GM19239 (cell line): ENCODE results near the gene PLAAT5.

Experiments used
- DNase-seq: peaks from one replicate; pipeline ENCODE4 v3.0.0; 2011; ENCODE audit warnings: low spot score; ENCODE audit not compliant: insufficient read length
- FAIRE-seq: peaks from 2 replicates; lab custom pipeline; 2011; peaks lifted over from hg19 to GRCh38; lab: Jason Lieb, UNC

Gene PLAAT5

GRCh38 chr11:63517156-63517555 lies 26.2 kb upstream of the PLAAT5 start:
- DNase-seq, result no peak
- no peak for FAIRE-seq

DNA sequence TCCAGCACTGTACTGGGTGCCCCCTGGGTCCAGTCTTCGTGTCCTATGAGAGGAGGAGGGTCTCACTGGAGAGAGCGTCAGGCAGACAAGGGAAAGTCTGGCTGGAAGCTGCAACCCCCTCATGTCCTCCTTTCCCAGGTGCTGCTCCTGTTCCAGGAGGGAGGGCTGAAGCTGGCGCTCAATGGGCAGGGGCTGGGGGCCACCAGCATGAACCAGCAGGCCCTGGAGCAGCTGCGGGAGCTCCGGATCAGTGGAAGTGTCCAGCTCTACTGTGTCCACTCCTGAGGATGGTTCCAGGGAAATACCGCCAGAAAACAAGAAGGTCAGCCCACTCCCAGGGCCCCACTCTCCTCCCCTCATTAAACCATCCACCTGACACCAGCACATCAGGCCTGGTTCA lies 25.1 kb upstream of the PLAAT5 start:
- no peak for DNase-seq
- FAIRE-seq, result no peak

GRCh38 chr11:63512816-63513215 lies 21.8 kb upstream of the PLAAT5 start:
- no peak for DNase-seq
- no peak for FAIRE-seq

- FAIRE-seq, result no peak
- DNase-seq, result no peak
These were observed 20.2 kb upstream of the PLAAT5 start for GRCh38 chr11:63511048-63511748.

GRCh38 chr11:63510360-63511047 lies 19.5 kb upstream of the PLAAT5 start:
- no peak for DNase-seq
- no peak for FAIRE-seq

DNA sequence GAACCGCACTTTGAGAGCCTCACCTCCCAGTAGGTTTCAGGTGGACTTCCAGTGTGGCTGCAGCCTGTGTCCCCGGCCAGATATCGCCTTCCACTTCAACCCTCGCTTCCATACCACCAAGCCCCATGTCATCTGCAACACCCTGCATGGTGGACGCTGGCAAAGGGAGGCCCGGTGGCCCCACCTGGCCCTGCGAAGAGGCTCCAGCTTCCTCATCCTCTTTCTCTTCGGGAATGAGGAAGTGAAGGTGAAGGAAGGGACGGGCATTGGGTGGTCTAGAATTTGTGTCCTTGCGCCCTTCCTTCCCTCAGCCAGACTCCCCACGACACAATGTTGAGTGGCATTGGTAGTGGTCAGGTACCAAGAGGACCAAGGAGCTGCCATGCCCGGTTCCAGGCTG lies 17.8 kb upstream of the PLAAT5 start:
- FAIRE-seq (no peak), DNase-seq (no peak)

- DNase-seq, result no peak
- no peak for FAIRE-seq
These were observed 17.0 kb upstream of the PLAAT5 start for GRCh38 chr11:63508009-63508408.

GRCh38 chr11:63507511-63507910 lies 16.5 kb upstream of the PLAAT5 start:
- no peak for FAIRE-seq
- DNase-seq, result no peak

DNA sequence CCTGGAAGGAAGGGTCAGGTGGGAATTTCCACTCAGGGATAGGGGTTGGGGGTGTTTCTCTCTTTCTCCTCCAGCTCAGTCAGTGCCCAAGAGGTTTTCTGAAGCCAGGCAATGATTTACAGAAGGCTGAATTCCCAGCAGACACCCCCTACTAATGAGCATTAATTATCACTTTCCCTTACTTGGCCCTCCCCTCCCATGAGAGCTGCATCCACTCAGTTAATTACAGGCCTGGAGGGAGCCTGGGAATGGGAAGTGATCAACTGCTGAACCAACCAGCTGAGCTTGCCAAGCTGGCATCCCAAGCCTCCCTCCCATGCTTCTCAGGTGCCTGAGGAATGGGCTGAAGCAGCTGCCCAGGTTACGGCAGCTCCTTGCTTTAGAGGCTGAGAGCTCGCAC lies 15.9 kb upstream of the PLAAT5 start:
- DNase-seq (no peak), FAIRE-seq (no peak)

DNA sequence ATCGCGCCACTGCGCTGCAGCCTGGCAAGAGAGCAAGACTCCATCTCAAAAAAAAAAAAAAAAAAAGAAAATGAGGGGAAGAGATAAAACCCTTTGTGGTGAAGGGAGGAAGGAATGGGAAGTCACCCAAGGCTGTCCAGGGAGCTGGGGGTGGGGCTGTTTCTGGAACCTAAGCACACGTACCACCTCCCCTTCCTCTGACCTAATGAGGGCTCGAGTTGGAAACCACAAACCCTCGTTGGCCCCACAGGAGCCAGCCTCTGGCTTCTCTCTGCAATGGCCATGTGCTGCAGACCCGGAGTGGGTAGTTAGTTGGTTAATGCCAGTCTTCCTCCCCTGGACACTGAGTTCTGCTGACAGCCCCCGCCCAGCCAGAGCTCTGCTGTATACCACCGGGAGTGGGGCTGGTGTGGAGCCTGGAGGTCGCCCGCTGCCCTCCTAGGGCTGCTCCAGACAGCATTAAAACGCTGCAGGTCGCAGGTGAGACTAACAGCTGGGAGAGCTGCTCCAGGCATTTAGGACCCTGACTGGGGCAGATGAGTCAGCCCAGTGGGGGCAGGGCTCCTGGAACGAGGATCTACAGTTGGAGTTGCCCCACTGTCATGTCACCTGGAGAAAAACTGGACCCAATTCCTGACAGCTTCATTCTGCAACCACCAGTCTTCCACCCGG lies 15.0 kb upstream of the PLAAT5 start, which contains the start of gene LGALS12:
Gene LGALS12, plus strand, starts transcription at position 228 of the 672 bp plus-strand sequence. Its CDS starts 375 bp downstream, at position 603.
- no peak for DNase-seq
- no peak for FAIRE-seq

DNA sequence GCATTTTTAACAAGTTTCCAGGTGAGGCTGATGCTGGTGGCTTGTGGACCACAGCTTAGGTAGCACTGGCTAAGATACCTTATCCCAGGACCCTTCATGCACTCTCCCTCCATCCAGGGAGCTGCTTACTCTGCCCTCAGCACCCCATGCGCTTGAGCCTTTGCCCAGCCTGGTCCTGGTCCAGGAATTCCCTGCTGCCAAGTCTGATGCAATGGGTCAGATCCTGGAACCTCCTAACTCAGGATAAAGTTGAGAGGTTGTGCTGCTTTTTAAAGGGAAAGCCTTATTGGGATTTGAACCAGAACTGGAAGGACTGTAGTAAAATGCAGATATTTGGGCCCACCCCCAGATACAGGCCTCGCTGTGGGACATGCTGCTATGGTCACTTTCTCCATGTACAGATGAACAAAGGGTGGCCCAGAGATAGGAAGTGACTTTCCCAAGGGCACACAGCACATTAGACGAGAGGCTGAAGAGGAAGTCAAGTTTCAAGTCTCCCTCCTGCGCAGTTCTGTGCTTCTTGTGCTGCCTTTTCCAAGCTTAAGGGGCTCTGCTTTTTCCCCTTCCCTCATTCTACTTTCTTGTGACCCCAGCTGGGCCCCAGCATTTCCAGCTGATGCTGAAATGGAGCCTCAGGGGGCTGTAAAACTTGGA lies 14.1 kb upstream of the PLAAT5 start:
- DNase-seq (no peak), FAIRE-seq (peak; percentile 8)

DNA sequence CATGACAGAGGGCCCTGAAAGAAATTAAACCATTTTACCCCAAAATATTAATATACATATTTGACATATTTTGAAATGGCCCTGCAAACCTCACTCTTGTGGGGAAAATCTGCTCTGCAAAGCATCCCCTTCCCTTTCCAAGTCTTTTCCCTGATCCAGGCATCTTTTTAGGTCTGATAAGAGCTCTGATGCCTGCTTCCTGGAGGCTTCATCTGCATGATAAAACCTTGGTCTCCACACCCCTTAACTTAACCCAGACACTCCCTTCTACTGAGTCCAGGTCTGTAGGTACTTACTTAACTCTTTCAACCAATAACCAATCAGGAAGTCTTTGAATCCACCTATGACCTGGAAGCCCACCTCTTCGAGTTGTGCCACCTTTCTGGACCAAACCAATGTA lies 13.1 kb upstream of the PLAAT5 start:
- DNase-seq (no peak), FAIRE-seq (no peak)

DNA sequence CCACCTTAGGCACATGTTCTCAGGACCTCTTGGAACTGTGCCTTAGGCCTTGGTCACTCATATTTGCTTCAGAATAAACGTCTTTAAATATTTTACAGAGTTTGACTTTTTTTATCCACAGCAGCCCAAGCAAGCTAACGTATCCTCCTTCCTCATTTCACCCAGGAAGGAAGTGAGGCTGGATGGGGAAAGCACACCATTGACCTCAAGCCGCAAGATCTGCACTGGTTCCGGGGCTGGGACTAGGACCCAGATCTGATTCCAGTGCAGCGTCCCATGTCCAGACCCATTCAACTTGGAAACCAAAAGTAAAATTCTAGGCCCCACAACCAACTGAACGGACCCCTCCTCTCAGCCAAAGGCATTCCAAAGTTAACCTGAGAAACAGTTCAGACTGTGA lies 12.5 kb upstream of the PLAAT5 start:
- DNase-seq (no peak), FAIRE-seq (no peak)

- FAIRE-seq (no peak), DNase-seq (no peak)
These were observed 11.4 kb upstream of the PLAAT5 start for GRCh38 chr11:63502252-63502820.

- DNase-seq (no peak), FAIRE-seq (no peak)
These were observed 10.3 kb upstream of the PLAAT5 start for GRCh38 chr11:63501236-63501635.

- FAIRE-seq (no peak), DNase-seq (no peak)
These were observed 8.9 kb upstream of the PLAAT5 start for GRCh38 chr11:63499874-63500273.

- DNase-seq (no peak), FAIRE-seq (no peak)
These were observed 4.0 kb upstream of the PLAAT5 start for GRCh38 chr11:63494975-63495374.

DNA sequence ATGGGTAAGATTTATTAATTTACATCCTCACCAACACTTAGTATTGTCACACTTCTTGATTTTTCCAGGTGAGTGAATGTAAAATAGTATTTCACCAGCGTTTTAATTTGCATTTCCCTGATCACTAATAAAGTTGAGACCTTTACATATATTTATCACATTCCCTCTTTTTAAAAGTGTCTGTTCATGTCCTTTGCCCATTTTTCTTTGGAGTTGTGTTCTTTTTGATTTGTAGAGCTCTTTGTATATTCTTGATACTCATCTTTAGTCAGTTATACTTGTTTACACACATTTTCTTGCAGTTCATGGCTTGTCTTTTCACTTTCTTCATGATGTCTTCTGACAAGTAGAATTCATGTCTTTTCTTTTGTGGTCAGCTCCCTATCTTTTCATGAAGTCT lies 2.2 kb upstream of the PLAAT5 start:
- DNase-seq, result no peak
- no peak for FAIRE-seq

GRCh38 chr11:63492441-63492840 lies 1.5 kb upstream of the PLAAT5 start:
- FAIRE-seq (no peak), DNase-seq (no peak)

DNA sequence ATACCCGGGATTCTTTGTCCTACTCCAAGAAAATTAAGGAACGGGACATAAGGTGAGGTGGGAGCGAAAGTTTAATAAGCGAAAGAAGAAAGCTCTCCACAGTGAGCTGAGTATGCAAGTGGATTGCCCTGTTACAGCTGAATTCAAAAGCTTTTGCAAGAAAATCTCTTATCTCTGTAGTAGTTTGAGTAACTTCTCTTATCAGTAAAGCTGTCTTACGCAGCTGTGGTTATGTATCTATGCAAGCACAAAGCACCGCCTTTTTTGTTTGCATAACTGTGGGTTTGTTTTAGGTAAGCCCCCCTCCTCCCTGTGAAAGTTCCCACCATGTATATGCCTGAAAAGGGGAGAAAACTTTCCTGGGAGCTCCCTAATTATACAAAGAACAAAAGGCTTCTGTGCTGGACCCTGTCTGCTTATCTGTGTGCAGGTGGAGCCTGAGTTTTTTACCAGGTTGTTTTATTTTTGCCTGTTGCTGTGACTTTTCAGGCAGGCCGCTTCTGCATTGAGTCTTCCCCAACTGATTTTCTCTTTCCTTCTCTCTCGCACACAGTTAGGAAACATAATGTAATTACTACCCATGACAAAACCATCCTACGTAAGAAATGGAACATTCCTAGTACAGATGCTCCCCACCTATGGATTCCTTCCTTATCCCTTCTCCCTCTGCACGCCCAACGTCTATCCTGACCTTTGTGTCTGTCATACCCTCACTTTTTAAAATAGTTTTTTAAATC lies 837 bp upstream of the PLAAT5 start:
- DNase-seq (no peak), FAIRE-seq (no peak)
